IPS-NIHi7 (cell line): ENCODE data around the gene ZNF155.
A peak's percentile ranks its signal among the peaks of the same experiment; 100 is the strongest.
"Not testable (repeated sequence)": the region's sequence is repeated elsewhere in the genome, so short reads cannot be mapped to it uniquely, and the experiment has no call there.

Experiments
- DNase-seq: peaks from one replicate; pipeline ENCODE4 v3.0.0; 2012; ENCODE audit warnings: mixed read lengths; ENCODE audit errors: extremely low spot score

ZNF155 gene

DNA sequence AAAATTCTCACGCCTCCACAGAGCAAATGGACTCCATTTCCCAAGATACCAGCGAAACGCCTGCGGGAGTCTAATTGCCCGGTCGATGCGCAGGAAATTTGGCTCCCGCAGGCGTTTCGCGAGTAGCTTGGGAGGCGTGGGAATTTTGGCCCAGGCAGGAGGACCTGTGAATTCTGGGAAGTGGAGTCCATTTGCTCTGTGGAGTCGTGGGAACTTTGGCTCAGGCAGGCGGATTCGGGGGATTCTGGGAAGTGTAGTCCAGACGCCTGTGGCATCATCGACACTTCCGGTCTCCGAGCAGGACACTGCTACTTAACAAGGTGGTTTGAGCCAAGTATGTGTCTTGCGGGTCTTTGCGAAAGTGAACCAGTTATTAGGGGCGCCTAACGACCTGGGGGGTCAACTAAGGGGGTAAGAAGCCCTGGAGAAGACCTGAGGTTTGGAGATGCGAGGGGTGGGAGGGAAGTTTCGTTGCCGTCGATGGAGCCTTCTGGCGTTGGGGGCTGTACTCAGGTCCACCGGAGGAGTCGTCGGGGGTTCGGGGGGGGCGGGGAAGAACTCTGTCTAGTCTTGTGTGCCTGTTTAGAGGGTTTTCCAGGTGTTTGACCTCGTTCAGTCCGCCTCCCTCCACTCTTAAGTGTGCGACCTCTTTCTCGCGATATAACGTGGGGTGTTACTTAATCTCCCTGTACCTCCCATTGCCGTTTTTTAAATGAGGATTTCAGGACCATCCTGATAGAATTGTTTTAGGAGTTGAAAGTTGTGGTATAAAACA, at the start of gene ZNF155:
ZNF155 (plus strand) TSS at position 277 of the 775 bp plus-strand sequence. CDS start 4,356 bp downstream, outside the sequence.
- DNase-seq, result peak; percentile 94

DNA sequence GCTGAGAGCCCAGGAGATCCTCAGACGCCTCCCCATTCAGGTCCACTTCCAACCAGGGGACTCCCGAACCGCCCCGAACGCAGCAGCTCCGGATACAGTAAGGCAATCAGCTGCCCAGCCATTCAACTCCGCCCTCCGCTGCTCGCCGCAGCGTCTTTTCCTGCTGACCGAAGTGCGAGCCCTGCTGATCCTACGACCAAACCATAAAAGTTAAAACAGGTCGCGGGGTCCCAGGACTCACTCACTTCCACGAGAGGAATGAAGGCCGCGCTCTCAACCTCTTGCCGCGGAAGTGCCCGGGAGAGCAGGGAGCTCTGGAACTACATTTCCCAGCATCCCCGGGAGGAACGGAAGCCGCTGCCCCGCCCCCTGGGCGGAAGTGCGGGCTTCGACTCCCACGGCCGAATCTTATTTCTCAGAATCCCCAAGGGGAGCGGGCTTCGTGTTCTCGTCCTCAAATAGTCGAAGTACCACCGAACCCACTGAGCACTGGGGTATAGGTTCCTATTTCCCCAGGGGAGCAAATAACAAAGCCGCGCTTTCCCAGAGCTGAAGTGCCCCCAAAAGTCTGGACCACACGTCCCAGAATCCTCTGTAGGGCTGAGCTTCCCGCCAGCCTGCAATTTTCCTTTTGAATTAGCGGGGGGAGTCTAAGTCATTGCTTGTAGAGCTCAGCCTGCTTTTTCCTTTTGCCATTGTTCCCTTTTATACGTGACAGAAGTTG, 48.8 kb upstream of the ZNF155 start, which contains the start of gene ZNF45:
ZNF45 (minus strand) TSS at position 298 of the 724 bp plus-strand sequence. CDS start 13,097 bp downstream, outside the sequence.
- DNase-seq, result peak; percentile 94

DNA sequence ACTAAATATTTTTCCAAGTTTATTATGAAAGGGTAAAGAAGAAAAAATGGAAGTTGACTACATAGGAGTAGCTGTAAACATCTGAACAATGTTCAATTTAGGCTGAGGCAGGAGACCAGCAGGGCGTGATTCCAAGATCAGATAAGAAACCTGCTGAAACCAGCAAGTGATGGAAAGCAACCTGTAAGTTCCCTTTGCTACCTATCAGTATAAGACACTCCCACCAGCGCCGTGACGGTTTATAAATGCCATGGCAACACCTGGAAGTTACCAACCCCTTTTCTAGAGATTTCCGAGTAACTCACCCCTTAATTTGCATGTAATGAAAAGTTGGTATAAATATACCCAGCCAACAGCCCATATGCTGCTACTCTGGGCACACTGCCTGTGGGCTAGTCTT, 47.8 kb upstream of the ZNF155 start:
- no peak for DNase-seq

DNA sequence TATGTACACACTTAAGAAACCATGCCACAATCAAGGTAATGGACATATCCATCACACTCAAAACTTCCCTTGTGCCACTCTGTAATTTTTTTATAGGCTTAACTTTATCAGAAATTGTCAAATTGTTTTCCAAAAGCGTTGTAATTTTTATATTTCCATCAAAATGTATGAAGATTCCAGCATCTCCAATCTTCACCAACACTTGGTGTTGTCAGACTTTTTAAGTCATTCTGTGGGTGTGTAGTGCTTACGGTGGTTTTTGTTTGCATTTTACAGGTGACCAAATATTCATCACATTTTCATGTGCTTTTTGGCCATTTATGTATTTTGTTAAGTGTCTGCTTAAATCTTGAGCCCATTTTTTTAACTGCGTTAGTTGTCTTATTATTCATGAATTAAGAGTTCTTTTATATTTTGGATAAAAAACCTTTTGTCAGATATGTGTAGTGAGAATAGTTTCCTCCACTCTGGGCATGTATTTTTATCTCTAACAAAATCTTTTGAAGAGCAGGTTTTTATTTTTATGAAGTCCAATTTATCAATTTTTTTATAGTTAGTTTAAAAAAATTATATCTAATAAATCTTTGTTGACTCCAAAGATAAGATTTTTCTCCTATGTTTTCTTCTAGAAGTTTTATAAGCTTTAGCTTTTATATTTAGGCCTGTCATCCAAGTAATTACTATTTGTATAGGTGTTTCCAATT, 44.3 kb upstream of the ZNF155 start:
- no peak for DNase-seq

DNA sequence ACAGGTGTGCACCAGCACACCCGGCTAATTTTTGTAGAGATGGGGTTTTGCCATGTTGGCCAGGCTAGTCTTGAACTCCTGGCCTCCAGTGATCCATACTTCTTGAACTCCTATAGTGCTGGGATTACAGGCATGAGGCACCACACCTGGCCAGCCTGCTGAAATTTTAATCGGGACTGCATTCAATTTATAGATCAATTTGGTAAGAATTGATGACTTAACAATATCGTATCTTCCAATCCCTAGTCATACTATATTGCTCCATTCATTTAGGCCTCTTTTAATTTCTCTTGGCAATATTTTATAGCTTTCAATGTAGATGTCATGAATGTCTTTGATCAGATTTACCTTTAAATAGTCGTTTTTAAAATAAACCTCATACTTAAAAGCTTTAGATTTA, 43.3 kb upstream of the ZNF155 start:
- DNase-seq, result no peak

DNA sequence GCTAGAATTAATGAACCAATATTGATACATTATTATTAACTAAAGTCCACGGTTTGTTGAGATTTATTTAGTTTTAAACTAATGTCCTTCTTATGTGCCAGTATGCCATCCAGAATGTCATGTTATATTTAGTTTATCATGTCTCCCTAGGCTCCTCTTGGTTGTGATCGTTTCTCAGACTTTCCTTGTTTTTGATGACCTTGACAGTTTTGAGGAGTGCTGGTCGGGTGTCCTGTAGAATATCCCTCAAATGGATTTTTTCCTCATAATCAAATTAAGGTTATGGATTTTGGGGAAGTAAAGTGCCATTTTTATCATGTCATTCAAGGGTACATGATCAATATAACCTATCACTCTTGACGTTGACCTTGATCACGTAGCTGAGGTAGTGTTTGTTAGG, 42.8 kb upstream of the ZNF155 start:
- no peak for DNase-seq

DNA sequence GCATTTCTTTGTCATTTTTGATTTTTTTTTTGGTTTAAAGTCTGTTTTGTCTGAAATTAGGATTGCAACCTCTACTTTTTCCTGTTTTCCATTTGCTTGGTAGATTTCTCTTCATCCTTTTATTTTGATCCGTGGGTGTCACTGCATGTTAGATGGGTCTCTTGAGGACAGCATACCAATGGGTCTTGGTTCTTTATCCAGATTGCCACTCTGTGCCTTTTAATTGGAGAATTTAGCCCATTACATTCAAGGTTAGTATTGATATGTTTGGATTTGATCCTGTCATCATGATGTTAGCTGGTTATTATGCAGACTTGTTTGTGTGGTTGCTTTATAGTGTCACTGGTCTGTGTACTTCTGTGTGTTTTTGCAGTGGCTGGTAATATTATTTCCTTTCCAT, 36.6 kb upstream of the ZNF155 start:
- DNase-seq, result not testable (repeated sequence)

DNA sequence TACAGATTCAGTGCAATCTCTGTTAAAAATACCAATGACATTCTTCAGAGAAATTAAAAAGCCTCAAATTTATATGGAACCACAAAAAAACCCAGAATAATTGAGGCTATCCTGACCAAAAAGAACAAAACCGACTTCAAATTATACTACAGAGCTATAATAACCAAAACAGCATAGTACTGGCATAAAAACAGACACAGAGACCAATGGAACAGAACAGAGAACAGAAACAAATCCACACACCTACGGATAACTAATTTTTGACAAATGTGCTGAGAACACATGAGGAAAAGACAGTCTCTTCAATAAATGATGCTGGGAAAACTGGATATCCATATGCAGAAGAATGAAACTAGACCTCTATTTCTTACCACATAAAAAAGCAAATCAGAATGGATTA, 34.2 kb upstream of the ZNF155 start:
- DNase-seq, result not testable (repeated sequence)

DNA sequence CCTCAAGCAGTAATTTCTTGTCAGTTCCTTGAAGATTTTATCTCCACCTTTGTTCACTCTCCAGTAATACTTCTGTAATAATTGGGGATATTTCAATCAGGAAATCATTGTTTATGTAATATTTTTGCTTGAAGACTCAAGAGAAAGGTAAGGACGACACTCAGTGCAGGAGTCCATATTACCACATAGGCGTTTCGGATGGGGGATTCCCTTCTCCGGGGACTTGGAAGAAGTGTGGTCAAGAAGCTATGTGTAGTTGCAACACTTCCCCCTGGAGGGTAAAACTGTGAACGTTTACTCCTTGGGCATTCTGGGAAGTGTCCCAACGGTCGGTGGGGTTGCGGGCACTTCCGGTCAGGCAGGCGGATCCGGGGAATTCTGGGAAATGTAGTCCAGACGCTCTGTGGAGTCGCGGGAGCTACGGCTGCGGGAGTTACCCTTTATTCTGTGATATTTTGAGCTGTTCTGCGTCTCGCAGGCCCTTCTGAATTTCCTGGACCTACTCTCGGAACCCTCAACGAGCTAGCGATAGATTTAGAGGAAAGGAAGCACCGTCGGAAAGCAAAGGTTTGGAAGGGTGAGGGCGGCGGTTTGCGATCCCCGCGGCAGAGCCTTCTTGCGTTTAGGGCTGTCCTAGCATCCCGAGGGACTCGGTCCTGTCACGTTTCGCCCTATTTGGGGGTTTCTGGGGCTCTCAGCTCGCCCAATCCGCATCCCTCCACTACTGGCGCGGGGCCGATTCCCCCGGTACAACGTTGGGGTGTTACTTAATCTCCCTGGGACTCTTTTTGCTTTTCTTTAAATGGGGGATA, 32.9 kb upstream of the ZNF155 start, which contains the start of gene ZNF221:
ZNF221 (plus strand) TSS at position 395 of the 812 bp plus-strand sequence. CDS start 11,499 bp downstream, outside the sequence.
- DNase-seq, result peak; percentile 97

DNA sequence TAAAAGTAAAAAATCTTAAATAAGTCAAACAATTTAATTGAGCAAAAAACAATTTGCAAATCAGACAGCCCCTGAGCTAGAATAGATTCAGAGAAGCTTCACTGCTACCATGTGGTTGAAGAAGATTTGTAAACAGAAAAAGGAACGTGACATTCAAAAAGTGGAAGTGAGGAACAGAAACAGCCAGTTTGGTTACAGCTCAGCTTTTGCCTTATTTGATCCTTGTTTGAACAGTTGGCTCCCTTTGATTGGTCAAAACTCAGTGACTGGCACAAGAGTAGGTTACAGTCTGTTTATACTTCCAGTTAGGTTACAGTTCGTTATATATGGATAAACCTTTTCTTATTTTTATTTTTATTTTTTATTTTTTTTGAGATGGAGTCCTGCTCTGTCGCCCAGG, 27.2 kb upstream of the ZNF155 start:
- DNase-seq, result no peak

DNA sequence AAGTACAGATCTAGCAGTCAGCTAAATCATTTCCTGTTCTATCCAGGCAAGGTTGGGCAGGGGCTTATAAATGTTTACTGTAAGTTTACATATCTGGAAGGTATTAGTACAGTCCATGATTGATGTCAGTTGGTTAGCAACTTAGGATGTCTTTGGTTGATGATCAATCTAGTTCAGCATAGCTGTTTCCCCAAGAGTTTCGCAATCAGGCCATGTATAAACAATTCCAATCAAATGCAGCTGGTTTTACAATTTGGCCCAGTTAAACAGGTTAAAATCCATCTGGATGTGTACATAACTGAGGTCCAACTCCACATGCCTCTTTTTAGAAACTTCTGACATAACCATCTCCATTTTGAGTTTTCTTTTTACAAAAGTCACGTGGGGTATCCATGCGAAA, 26.1 kb upstream of the ZNF155 start:
- DNase-seq, result no peak

DNA sequence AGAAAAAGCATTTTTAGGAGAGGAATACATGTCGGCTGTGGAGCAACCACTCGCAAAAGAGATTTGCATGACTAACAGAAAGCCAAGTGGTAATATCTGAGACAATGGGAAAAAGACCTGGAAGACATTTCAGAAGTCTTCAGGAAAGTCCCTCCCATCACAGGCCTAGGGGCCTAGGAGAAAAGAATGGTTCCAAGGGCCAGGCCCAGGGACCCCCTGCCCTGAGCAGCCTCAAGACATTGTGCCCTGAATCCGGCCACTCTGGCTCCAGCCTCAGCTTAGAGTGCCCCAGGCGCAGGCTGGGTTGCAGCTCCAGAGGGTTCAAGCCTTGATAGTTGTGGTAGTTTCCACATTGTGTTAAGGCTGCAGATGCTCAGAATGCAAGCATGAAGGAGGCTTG, 23.6 kb upstream of the ZNF155 start:
- no peak for DNase-seq

DNA sequence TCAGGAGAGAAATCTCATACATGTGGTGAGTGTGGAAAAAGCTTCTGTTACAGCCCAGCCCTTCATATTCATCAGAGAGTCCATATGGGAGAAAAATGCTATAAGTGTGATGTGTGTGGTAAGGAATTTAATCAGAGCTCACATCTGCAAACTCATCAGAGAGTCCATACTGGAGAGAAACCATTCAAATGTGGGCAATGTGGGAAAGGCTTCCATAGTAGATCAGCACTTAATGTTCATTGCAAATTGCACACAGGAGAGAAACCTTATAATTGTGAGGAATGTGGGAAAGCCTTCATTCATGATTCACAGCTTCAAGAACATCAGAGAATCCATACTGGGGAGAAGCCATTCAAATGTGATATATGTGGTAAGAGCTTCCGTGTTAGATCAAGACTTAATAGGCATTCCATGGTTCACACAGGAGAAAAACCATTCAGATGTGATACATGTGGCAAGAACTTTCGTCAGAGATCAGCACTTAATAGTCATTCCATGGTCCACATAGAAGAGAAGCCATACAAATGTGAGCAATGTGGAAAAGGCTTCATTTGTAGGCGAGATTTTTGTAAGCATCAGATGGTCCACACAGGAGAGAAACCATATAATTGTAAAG, 17.8 kb upstream of the ZNF155 start:
- DNase-seq, result no peak

DNA sequence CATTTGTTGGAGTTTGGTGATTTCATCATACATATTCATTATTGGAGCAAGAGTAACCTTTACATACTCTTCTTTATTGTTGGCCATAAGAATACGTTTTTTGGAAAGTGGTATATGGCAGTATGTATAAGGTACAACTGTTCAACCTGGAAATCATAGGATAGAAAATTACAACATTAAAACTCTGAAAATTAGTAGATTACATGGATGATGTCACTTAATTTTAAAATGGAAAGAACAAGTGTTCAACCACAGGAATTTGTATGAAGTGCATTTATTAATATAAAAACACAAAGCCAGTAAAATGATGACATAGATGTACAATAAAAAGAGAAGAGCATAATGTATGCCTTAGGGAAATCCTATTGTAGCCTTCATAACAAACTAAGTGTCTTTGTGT, 7.3 kb upstream of the ZNF155 start:
- no peak for DNase-seq

DNA sequence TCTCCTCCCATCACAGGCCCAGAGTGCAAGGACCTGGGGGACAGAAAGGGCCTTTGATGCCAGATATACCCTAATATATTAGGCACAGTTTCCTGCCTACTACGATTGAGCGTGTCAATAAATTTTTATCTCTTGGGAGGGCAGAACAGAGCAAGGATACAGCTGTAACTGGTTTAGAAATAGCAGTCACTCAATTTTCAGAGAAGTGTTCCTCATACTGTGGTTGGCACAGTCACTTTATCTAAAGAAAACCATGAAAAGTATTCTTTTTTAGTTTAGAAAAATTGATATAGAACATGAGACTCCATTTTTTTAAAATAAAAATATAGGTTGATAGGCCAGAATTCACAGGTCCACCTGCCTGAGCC, 460 bp upstream of the ZNF155 start:
- no peak for DNase-seq

DNA sequence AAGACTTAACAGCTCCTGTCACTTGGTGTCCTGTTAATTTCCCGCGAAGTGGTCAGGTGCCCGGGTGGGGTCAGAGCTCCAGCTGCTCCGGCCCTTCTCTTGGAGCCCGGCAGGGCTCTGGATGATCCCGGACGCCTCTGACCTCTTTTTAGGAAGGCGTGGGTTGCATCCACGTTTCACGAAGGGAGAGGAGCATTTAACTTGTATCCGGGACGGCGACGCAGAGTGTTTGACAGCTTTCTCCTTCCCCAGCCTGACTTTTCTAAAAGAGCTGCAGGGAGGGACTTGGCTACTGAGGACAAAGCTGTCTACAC, 656 bp downstream of the ZNF155 start:
- DNase-seq, result peak; percentile 12

DNA sequence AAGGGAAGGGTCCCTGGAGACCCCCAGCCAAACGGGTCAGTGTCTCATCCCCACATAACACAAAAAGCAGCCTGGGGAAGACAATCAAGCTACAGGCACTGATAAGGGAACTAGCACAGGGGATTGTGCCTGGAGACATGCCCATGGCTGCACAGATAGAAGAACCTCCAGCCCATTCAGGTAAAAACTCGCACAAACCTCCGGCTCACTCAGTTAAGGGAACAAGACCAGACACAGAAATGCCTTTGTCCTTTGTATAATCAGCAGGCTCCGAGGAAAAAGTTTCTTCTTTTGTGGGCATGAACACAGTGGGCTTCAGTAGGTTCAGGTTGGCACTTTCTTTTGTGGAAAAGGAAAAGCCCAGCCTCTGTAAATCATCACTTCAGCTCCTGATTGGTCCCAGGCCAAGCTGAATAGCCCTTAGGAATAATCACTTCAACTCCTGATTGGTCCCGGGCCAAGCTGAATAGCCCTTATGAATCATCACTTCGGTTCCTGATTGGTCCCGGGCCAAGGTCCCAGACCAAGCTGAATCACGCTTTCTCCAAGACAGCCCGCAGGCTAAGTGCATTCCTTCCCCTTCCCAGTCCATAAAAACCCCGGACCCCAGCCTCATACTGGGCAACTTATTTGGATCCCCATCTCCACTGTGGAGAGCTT, 13.8 kb downstream of the ZNF155 start:
- peak; percentile 7 for DNase-seq

DNA sequence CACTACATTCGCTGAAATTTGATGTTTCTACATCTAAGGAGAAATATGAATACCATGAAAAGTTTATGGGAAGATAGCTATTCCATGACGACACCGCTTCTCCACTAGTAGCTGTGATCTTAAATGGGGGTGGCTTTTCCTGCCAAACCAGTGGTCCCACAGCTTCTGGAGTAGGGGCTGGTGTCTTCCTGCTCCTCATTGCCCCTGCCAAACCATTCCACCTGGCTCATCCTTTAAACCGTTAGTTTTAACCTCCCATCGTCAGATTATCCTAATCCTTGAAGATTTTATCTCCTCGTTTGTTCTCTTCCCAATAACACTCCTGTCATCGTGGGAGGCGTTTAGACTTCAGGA, 18.2 kb downstream of the ZNF155 start:
- DNase-seq, result peak; percentile 18

DNA sequence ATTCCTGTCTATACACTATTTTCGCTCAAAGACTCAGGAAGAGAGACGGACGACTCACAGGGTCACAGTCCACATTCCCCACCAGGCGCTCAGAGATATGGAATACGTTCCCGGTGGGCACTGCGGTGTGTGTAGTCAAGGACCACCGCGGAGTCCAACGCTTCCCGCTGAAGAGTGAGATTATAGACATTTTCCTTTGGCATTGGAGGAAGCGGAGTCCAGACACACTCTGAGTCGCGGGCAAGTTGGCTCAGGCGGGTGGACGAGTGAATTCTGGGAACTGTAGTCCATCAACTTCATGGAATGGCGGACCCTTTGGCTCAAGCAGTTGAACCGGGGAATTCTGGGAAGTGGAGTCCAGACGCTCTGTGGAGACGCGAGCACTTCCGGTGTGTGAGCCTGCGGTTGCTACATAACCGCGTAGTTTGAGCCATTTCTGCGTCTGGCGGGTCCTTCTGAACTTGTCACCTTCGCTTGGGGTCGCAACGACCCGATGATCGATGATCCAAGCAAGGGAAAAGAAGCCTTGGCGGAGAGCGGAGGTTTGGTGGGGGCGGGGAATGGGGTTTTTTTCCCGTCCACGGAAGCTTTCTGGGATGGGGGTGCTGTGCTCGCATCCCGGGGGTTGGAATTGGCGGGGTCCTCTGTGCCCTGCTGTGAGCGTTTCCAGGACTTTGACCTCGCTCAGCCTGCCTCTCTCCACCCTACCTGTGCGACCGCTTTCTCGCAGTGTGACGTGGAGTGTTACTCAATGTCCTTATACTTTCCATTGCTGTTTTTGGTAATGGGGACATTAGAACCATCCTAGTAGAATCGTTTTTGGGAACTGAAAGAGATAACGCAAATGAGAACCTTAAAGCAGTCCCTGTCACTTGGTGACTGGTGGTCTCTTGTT, 18.8 kb downstream of the ZNF155 start, which contains the start of gene ZNF230:
ZNF230 (plus strand) TSS at position 392 of the 895 bp plus-strand sequence. CDS start 4,122 bp downstream, outside the sequence.
- DNase-seq, result peak; percentile 96
